WTC11 (cell line): ENCODE data around the gene TMC8.

Source experiments
- CBFB ChIP-seq: sonication (generic); formaldehyde crosslinking; IDR thresholded peaks from 2 replicates; pipeline ENCODE4 v1.8.1; 2022; ENCODE audit warnings: mild to moderate bottlenecking, low read depth, missing genetic modification reagents
- JUN ChIP-seq: sonication (generic); formaldehyde crosslinking; IDR thresholded peaks from 2 replicates; pipeline ENCODE4 v1.8.0; 2023; ENCODE audit warnings: mild to moderate bottlenecking, missing genetic modification reagents
- NR1H2 ChIP-seq: sonication (generic); formaldehyde crosslinking; IDR thresholded peaks from 2 replicates; pipeline ENCODE4 v1.9.0; 2021; ENCODE audit warnings: mild to moderate bottlenecking, moderate library complexity, missing genetic modification reagents
- RELA ChIP-seq: sonication (generic); formaldehyde crosslinking; IDR thresholded peaks from 2 replicates; pipeline ENCODE4 v1.8.1; 2022; ENCODE audit warnings: missing genetic modification reagents, mild to moderate bottlenecking, borderline replicate concordance
- TF ChIP-seq, protein P1 (sequence below): sonication (generic); formaldehyde crosslinking; IDR thresholded peaks from 2 replicates; pipeline ENCODE4 v1.8.0; 2022; ENCODE audit warnings: mild to moderate bottlenecking, missing genetic modification reagents
- TF ChIP-seq, protein P2 (sequence below): sonication (generic); formaldehyde crosslinking; IDR thresholded peaks from 2 replicates; pipeline ENCODE4 v1.8.0; 2022; ENCODE audit warnings: mild to moderate bottlenecking, missing genetic modification reagents
- TF ChIP-seq, protein P3 (sequence below): sonication (generic); formaldehyde crosslinking; IDR thresholded peaks from 2 replicates; pipeline ENCODE4 v1.8.1; 2023; ENCODE audit warnings: mild to moderate bottlenecking, missing genetic modification reagents, moderate library complexity
- TF ChIP-seq, protein P4 (sequence below): fragments of 200-600 bp; IDR thresholded peaks from 2 replicates; pipeline ENCODE4 v1.8.0; 2022; ENCODE audit warnings: antibody characterized with exemption

DNA sequence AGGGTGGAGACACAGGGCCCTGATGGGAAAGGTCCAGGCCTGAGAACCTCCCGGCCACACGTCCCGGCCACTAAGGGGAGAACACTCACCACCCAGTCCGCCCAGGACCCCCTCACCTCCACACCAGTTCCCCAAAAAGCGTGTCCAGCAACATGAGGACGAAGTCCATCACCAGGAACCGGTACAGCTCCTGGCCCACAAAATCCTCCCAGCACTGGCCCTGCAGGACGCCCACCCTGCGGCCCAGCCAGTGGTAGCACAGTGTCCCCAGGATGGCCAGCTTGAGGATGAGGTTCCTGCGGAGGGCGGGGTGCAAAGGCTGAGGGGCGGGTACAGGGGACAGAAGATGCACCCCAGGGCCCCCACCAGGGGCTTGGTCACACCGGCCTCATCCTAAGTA, 10.0 kb upstream of the TMC8 start:
- TF ChIP-seq, protein P1, sequence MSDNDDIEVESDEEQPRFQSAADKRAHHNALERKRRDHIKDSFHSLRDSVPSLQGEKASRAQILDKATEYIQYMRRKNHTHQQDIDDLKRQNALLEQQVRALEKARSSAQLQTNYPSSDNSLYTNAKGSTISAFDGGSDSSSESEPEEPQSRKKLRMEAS: no peak
- TF ChIP-seq, protein P2, sequence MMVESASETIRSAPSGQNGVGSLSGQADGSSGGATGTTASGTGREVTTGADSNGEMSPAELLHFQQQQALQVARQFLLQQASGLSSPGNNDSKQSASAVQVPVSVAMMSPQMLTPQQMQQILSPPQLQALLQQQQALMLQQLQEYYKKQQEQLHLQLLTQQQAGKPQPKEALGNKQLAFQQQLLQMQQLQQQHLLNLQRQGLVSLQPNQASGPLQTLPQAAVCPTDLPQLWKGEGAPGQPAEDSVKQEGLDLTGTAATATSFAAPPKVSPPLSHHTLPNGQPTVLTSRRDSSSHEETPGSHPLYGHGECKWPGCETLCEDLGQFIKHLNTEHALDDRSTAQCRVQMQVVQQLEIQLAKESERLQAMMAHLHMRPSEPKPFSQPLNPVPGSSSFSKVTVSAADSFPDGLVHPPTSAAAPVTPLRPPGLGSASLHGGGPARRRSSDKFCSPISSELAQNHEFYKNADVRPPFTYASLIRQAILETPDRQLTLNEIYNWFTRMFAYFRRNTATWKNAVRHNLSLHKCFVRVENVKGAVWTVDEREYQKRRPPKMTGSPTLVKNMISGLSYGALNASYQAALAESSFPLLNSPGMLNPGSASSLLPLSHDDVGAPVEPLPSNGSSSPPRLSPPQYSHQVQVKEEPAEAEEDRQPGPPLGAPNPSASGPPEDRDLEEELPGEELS (CRISPR knock-in tag): no peak
- TF ChIP-seq RELA: no peak
- TF ChIP-seq, protein P3, sequence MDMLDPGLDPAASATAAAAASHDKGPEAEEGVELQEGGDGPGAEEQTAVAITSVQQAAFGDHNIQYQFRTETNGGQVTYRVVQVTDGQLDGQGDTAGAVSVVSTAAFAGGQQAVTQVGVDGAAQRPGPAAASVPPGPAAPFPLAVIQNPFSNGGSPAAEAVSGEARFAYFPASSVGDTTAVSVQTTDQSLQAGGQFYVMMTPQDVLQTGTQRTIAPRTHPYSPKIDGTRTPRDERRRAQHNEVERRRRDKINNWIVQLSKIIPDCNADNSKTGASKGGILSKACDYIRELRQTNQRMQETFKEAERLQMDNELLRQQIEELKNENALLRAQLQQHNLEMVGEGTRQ (CRISPR knock-in tag): no peak
- TF ChIP-seq, protein P4, sequence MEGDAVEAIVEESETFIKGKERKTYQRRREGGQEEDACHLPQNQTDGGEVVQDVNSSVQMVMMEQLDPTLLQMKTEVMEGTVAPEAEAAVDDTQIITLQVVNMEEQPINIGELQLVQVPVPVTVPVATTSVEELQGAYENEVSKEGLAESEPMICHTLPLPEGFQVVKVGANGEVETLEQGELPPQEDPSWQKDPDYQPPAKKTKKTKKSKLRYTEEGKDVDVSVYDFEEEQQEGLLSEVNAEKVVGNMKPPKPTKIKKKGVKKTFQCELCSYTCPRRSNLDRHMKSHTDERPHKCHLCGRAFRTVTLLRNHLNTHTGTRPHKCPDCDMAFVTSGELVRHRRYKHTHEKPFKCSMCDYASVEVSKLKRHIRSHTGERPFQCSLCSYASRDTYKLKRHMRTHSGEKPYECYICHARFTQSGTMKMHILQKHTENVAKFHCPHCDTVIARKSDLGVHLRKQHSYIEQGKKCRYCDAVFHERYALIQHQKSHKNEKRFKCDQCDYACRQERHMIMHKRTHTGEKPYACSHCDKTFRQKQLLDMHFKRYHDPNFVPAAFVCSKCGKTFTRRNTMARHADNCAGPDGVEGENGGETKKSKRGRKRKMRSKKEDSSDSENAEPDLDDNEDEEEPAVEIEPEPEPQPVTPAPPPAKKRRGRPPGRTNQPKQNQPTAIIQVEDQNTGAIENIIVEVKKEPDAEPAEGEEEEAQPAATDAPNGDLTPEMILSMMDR: no peak
- no peak for TF ChIP-seq NR1H2 (CRISPR knock-in tag)
- TF ChIP-seq JUN (CRISPR knock-in tag): no peak
- TF ChIP-seq CBFB (CRISPR knock-in tag): no peak
